GM18951 (cell line): ENCODE data around the gene HIC1.

Source experiments
- POLR2A ChIP-seq: IDR thresholded peaks from 4 replicates; pipeline ENCODE4 v1.6.1; 2011; ENCODE audit warnings: mild to moderate bottlenecking; ENCODE audit not compliant: insufficient read length, insufficient read depth; ENCODE audit errors: extremely low read depth
- in situ Hi-C: fragments of 300-500 bp; cut with MboI; formaldehyde crosslinking; loops from one replicate; pipeline ENCODE4 v1.12.0; 2022; ENCODE audit warnings: low sequenced_read_pairs, mixed read lengths, inconsistent platforms; ENCODE audit not compliant: unreplicated experiment

HIC1 gene

DNA sequence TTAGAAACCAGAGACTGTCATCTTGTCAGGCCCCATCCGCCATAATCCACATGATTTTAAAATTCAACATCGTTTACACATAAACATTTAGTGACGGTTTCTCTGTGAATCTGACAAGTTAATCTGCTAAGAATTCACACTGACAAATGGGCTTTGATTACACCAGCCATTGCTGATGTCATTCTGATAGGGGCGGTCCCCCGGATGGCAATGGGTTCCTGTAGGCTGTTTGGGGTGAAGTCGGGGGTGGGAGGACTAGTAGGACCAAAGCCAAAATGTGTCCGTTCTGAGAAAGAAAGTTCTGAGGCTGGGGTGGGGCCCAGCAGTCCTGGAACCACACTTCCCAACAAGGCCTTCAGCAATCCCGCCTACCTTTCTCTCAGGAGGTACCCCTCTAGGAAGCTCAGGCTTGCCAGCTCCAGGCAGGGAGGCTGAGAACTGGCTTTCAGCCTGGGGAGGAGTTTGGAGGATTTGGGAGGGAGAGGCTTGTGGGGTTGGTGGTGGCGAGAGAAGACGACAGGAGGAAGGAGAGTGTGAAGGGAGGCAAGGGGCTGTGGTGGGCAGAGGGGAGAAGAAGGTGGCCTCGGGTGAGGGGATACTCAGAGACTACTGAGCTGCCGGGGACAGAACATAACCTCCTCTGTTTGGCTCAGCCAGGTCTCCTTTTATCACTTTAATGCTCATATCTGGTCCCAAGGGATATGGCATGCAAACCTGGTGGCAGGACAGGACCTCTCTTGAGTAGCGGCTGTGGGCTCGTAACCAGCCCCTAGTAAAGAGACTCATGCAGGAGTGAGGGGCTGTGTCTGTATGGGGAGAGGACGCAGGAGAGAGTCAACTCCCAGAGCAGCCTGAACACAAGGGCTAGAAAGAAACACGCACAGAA is 8.6 kb downstream of the HIC1 start:
- TF ChIP-seq POLR2A = no peak
- in situ Hi-C loops = loop anchor here (10.0 kb wide), 1 partner anchor 181 kb away; no protein-coding TSS in a partner anchor

DNA sequence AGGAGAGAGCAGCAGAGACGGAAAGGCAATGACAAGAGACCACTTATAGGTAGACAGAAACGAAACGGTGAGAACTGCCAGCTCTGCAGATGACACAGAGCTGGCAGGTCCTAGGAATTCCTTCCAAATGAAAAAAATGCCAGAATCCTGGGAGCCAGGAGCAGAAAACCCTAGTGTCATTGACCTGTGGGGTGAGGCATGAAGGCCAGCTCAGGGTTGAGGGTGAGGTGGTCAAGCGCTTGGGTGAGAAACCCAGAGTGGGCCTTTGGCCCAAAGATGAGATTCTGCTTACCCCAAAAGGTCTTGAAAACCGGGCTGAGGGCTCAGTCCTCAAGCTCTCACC is 9.2 kb downstream of the HIC1 start:
- in situ Hi-C loops = loop anchor here (10.0 kb wide), 1 partner anchor 181 kb away; no protein-coding TSS in a partner anchor
- TF ChIP-seq POLR2A = no peak

GRCh38 chr17:2064520-2064971 is 9.6 kb downstream of the HIC1 start:
- peak; percentile 6 for TF ChIP-seq POLR2A
- in situ Hi-C loops = loop anchor here (10.0 kb wide), 1 partner anchor 180 kb away; no protein-coding TSS in a partner anchor

DNA sequence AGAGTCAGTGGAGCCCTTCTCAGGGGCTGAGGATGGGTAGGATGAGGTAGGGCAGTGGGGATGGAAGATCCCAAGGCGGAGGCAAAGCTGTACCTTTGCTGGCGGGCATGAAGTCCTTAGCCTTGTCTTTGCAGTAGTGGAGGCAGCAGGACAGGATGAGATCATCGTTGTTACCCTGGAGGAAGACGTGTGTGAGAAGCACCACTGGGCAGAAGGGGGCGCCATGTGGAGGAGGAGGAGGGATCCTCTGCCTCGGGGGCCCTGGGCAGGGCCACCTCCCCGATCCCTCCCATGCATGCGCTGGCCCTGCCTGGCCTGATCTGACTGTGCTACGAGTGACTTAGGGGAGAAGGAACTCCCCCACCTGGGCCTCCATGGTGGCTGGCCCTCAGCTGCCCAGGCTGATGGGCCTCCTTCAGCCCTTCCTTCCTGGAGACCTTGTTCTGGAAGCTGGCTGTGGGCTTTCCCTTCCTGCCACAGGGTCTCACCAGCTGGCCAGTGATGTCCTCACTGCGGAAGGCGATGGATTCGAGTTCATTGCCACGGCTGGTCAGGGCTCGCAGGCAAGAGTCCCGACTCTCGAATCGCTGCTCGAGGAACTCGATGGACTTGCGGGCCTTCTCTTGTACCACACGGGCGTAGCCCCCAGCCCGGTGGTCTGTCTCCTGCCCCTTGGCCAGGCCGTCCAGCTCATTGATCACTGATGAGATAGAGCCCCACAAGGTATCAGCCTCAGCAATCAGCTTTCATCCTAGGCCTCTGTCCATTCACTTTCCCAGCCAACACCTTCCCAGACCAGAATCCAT is 10.3 kb downstream of the HIC1 start:
- in situ Hi-C loops = loop anchor here (10.0 kb wide), 1 partner anchor 180 kb away; no protein-coding TSS in a partner anchor
- TF ChIP-seq POLR2A = no peak

DNA sequence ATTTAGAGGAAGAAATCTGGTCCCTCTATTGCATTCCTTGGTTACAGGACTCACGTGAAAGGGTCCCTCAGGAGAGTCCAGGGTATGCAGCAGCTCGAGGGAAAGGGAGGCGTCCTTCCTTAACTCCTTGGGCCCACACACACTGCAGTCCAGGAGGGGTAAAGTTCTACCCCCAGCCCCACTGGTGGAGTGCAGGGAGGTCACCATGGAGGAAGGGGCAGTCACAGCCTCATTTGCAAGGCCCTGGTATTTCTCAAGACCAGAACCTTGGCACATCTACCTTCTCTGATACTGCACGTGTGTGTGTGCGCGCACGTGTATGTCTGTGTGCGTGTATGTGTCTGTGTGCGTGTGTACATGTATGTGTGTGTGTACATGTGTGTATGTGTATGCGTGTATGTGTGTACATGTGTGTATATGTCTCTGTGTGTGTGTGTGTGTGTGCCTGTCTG is 11.1 kb downstream of the HIC1 start:
- in situ Hi-C loops = loop anchor here (10.0 kb wide), 1 partner anchor 179 kb away; no protein-coding TSS in a partner anchor
- no peak for TF ChIP-seq POLR2A

- in situ Hi-C loops = loop anchor here (10.0 kb wide), 1 partner anchor 178 kb away; no protein-coding TSS in a partner anchor
- no peak for TF ChIP-seq POLR2A
These were observed 12.2 kb downstream of the HIC1 start for GRCh38 chr17:2067048-2067561.

DNA sequence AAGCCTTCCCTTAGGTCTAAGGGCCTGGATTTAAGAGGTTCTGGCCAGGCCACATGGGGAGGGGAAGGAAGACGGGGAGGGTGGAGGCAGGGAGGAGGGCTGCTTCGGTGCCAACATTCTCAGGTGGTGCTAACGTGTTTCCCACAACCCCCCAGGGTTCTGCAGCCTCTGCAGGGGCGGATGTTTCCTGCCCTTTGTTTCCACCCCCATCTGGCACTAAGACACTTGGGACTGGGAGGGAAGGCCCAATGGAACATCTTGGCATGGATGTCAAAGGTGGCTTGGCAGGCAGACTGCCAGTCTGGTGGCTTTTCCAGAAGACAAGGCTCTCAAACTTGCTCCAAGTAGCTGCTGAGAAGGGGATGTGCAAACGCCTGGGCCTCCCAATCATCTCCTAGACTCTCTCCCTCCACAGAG is 12.7 kb downstream of the HIC1 start:
- in situ Hi-C loops = loop anchor here (10.0 kb wide), 1 partner anchor 177 kb away; no protein-coding TSS in a partner anchor
- TF ChIP-seq POLR2A = no peak

GRCh38 chr17:2068031-2068518 is 13.2 kb downstream of the HIC1 start:
- in situ Hi-C loops = loop anchor here (10.0 kb wide), 1 partner anchor 177 kb away; no protein-coding TSS in a partner anchor
- no peak for TF ChIP-seq POLR2A

- in situ Hi-C loops = loop anchor here (10.0 kb wide), 1 partner anchor 176 kb away; no protein-coding TSS in a partner anchor
- TF ChIP-seq POLR2A = no peak
These were observed 13.7 kb downstream of the HIC1 start for GRCh38 chr17:2068519-2069051.

DNA sequence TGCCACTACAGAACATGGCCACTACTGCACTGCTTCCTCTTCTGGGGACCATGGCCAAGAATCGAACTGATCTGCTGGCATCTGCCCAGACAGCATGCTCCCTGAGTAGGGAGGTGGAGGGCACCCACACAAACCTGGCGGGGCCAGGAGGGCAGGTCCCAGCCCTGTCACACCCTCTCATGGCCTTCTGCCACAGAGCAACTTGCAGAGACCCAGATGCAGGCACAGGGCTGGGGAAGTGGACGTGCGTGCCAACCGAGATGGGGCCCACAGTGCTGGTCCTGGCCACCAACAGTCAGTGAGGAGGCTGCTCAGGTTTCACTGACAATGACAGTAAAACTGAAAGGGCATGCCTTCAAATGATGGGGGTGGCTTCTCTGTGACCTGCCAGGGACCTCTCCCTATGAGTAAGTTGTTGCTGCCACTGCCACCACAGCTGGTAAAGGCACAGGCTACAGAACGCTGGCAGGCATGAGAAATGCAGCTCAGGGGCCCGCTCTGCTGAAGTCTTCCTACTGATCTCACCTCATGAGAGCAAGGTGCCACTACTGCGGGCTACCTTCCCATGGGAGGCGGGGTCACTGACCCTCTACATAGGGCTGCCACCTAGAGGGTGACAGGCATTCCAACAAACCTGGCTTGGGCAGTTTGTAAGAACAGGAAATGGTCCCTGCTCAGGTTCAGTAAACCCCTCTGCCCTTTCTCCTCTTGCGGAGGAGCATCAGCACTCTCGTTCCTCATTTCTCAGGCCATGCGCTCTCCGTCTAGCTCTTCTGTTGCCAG is 15.5 kb downstream of the HIC1 start:
- peak; percentile 14 for TF ChIP-seq POLR2A
- in situ Hi-C loops = no loop called here

GRCh38 chr17:2071024-2071385 is 16.1 kb downstream of the HIC1 start:
- no peak for TF ChIP-seq POLR2A
- in situ Hi-C loops = no loop called here
